D341Med (cell line): ENCODE measurements around the gene RPN2.
"Not testable (repeated sequence)": the region's sequence is repeated elsewhere in the genome, so short reads cannot be mapped to it uniquely, and the experiment has no call there.

Experiments
- DNase-seq: peaks from one replicate; pipeline ENCODE4 v3.0.0; 2012; ENCODE audit warnings: low spot score

The RPN2 gene

GRCh38 chr20:37178839-37179682, at the start of gene RPN2, which contains the start of gene MROH8:
RPN2 (plus strand) TSS chr20:37179330; CDS start chr20:37179357, 27 bp downstream.
MROH8 (minus strand) TSS chr20:37179548.
- peak; percentile 99 for DNase-seq

GRCh38 chr20:37131486-37131885, 47.6 kb upstream of the RPN2 start:
- no peak for DNase-seq

- no peak for DNase-seq
Measured at GRCh38 chr20:37133952-37134351, 45.2 kb upstream of the RPN2 start.

GRCh38 chr20:37137547-37137946, 41.6 kb upstream of the RPN2 start:
- no peak for DNase-seq

- DNase-seq, result no peak
Measured at GRCh38 chr20:37142708-37143107, 36.4 kb upstream of the RPN2 start.

- DNase-seq, result no peak
Measured at GRCh38 chr20:37144856-37145404, 34.2 kb upstream of the RPN2 start.

- DNase-seq, result no peak
Measured at GRCh38 chr20:37147250-37147649, 31.9 kb upstream of the RPN2 start.

- not testable (repeated sequence) for DNase-seq
Measured at GRCh38 chr20:37150864-37151263, 28.3 kb upstream of the RPN2 start.

GRCh38 chr20:37151529-37151928, 27.6 kb upstream of the RPN2 start:
- no peak for DNase-seq

- no peak for DNase-seq
Measured at GRCh38 chr20:37152284-37152683, 26.8 kb upstream of the RPN2 start.

GRCh38 chr20:37154684-37155298, 24.3 kb upstream of the RPN2 start:
- DNase-seq, result no peak

- DNase-seq, result no peak
Measured at GRCh38 chr20:37155987-37156386, 23.1 kb upstream of the RPN2 start.

- no peak for DNase-seq
Measured at GRCh38 chr20:37158248-37158647, 20.9 kb upstream of the RPN2 start.

- DNase-seq, result no peak
Measured at GRCh38 chr20:37160683-37161082, 18.4 kb upstream of the RPN2 start.

GRCh38 chr20:37161830-37162549, 17.1 kb upstream of the RPN2 start:
- DNase-seq, result no peak

GRCh38 chr20:37162646-37163045, 16.5 kb upstream of the RPN2 start:
- DNase-seq, result no peak

GRCh38 chr20:37163832-37164554, 15.1 kb upstream of the RPN2 start:
- DNase-seq, result no peak

- no peak for DNase-seq
Measured at GRCh38 chr20:37165031-37165430, 14.1 kb upstream of the RPN2 start.

GRCh38 chr20:37166867-37167266, 12.3 kb upstream of the RPN2 start:
- DNase-seq, result no peak

- no peak for DNase-seq
Measured at GRCh38 chr20:37172836-37173235, 6.3 kb upstream of the RPN2 start.

GRCh38 chr20:37179683-37180524, 774 bp downstream of the RPN2 start:
- no peak for DNase-seq
